HUDEP-2 (cell line): ENCODE data around the gene DSP.

Experiments
- DNase-seq, 76 experiments: peaks; one replicate each; lab custom pipeline; 2025; ENCODE audit not compliant: unreplicated experiment in 76 of 76; lab: John Stamatoyannopoulos, UW

DSP gene

GRCh38 chr6:7532821-7533220 lies 8.7 kb upstream of the DSP start:
- DNase-seq, result no peak

GRCh38 chr6:7534192-7534591 lies 7.3 kb upstream of the DSP start:
- DNase-seq, result no peak

- no peak for DNase-seq
Observed at GRCh38 chr6:7535498-7535897, 6.0 kb upstream of the DSP start.

GRCh38 chr6:7537565-7538174 lies 3.8 kb upstream of the DSP start:
- no peak for DNase-seq

- no peak for DNase-seq
Observed at GRCh38 chr6:7538484-7538883, 3.0 kb upstream of the DSP start.

GRCh38 chr6:7540595-7540994 lies 876 bp upstream of the DSP start:
- DNase-seq, result no peak

GRCh38 chr6:7542065-7542873 lies 798 bp downstream of the DSP start:
- DNase-seq, result no peak

GRCh38 chr6:7542874-7543624 lies 1.6 kb downstream of the DSP start:
- no peak for DNase-seq

- no peak for DNase-seq
Observed at GRCh38 chr6:7543789-7544424, 2.4 kb downstream of the DSP start.

- no peak for DNase-seq
Observed at GRCh38 chr6:7544597-7544996, 3.1 kb downstream of the DSP start.

GRCh38 chr6:7545316-7546019 lies 4.0 kb downstream of the DSP start:
- DNase-seq, result no peak

GRCh38 chr6:7546020-7546369 lies 4.5 kb downstream of the DSP start:
- no peak for DNase-seq

- DNase-seq, result no peak
Observed at GRCh38 chr6:7546383-7546782, 4.9 kb downstream of the DSP start.

- DNase-seq, result no peak
Observed at GRCh38 chr6:7546896-7547295, 5.4 kb downstream of the DSP start.

- DNase-seq, result no peak
Observed at GRCh38 chr6:7547315-7547714, 5.8 kb downstream of the DSP start.

GRCh38 chr6:7550433-7550801 lies 8.9 kb downstream of the DSP start:
- DNase-seq, result no peak

- DNase-seq, result no peak
Observed at GRCh38 chr6:7554533-7555275, 13.2 kb downstream of the DSP start.

GRCh38 chr6:7555671-7556070 lies 14.2 kb downstream of the DSP start:
- no peak for DNase-seq

GRCh38 chr6:7556394-7557106 lies 15.1 kb downstream of the DSP start:
- no peak for DNase-seq

- no peak for DNase-seq
Observed at GRCh38 chr6:7557652-7558051, 16.2 kb downstream of the DSP start.
